ENCODE measurements around the gene ZNF468.
"Not testable (repeated sequence)": the region's sequence is repeated elsewhere in the genome, so short reads cannot be mapped to it uniquely, and the experiment has no call there.

The ZNF468 gene

GRCh38 chr19:52857378-52858191 lies at the start of gene ZNF468:
TSS of gene ZNF468 (minus strand) at chr19:52857619. CDS start at chr19:52854272, 3,347 bp downstream.
- DNase-seq (ENCODE audit: low read depth) = peak; percentile 64

DNA sequence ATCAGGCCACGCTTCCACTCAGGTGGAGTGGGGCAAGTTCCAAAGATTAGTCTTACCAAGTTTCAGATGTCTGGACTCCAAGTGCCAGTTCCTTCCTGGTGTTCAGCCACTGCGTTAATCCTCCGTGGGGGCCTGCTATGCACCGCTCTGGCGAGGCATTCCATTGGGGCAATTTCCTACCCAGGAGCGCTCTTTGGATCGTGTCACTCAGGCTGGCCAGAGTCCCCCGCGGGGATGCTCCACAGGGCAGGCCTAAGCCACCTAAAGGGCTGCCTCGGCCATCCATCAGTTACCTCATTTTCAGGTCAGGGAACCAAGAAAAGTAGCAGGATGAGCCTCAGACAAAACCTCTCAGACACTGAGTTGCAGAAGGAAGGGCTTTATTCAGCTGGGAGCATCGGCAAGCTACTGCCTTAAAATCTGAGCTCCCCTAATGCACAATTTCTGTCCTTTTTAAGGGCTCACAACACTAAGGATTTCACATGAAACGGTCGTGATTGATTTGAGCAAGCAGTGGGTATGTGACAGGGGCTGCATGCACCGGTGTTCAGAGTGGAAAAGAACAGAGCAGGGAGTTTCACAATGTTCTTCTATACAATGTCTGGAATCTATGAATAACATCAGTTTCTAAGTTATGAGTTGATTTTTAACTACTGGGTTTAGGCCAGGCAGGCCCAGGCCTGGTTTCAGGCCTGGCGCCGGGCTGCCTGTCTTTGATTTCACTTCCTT lies 46.8 kb upstream of the ZNF468 start:
- not testable (repeated sequence) for DNase-seq (ENCODE audit: low read depth)

DNA sequence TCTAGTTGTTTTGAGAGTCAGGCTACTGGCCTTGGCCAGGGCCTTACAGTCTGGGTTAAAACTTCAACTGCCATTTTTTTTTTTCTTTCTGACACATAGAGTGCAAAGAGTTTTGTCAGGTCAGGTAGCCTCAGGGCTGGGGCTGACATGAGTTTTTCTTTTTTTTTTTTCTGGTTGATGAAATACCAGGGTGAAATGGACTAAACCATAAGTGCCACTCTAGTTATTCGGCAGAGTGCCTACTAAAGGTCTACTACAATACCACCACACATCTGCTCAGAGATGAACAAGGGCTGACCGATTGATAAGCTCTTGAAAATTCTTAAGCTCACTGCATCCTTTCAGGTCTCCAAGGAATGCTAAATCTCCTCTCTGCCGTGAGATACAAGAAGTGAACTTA lies 44.4 kb upstream of the ZNF468 start:
- DNase-seq (ENCODE audit: low read depth) = no peak

- DNase-seq (ENCODE audit: low read depth) = not testable (repeated sequence)
Observed at GRCh38 chr19:52898596-52898995, 41.2 kb upstream of the ZNF468 start.

DNA sequence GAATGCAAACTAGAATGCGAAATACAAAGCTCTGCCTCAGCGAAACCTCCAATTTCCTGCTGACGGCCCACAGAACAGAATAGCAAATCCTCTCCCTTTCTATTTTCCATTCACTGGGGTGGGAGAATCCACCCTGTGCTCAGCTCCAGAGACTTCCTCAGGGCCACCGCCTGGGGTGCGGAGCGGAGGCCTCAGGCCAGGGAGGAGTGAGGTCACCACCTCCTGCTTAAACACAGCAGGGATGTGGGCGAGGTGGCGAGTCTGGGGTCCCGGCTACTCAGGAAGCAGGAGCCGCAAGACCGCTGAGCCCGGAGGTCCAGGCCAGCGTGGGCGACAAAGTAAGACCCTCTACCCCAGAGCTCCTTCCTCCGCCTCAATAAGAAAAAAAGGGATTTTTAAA lies 40.7 kb upstream of the ZNF468 start:
- DNase-seq (ENCODE audit: low read depth) = no peak

- DNase-seq (ENCODE audit: low read depth) = peak; percentile 93
Observed at GRCh38 chr19:52897138-52897935, 39.9 kb upstream of the ZNF468 start, which contains the start of gene ZNF320. TSS of gene ZNF320 (minus strand) at chr19:52897635. CDS start at chr19:52890255, 7,380 bp downstream.

GRCh38 chr19:52896431-52897137 lies 39.2 kb upstream of the ZNF468 start:
- DNase-seq (ENCODE audit: low read depth) = peak; percentile 32

DNA sequence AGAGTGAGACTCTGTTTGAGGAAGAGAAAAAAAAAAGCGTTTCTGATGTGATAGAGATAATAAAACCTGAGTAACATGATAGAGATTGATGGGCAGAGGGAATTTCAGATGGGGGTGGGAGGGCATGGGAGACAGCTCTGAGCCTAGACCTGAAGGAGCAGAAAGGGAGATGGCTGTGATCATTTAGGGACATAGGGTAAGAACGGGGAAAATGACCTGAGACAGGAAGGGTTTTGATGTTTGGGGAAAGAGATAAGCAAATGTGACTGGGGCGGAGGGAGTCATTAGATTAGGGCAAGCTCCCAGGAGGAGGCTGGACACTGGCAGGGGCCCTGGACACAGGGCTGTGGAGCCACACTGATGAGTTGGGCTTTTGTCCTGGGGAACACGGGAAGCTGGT lies 33.9 kb upstream of the ZNF468 start:
- DNase-seq (ENCODE audit: low read depth) = no peak

DNA sequence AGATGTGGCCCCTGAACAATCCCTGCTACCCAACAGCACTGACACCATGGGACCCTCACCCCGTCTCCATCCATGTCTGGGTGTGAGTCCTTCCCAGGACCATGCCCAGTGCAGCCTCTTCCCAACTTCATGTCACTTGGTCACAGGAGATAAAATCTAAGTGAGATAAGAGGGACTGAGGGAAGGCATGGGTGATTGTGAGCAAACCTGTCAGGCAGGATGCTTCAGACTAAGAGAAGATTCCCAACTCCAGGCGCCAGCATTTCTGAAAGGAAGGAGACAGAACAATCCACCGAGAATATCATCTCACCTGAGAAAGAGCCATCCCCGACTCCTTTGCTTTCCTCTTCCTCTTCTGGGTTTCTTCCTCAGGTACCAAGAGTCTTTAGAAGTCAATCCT lies 32.5 kb upstream of the ZNF468 start:
- no peak for DNase-seq (ENCODE audit: low read depth)

DNA sequence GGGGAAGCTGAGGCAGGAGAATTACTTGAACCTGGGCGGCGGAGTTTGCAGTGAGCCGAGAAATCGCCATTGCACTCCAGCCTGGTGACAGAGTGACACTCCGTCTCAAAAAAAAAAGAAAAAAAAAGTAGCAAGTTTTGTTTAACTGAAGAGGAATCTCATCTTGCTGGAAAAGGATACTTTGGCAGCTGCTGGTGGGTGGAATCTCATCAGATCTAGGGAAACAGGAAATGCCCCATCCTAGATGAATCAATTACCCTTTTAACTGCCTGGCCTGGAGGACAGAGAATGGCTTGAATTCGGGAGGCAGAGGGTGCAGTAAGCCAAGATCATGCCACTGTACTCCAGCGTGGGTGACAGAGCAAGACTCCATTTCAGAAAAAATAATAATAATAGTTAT lies 31.7 kb upstream of the ZNF468 start:
- no peak for DNase-seq (ENCODE audit: low read depth)

- DNase-seq (ENCODE audit: low read depth) = no peak
Observed at GRCh38 chr19:52880895-52881389, 23.5 kb upstream of the ZNF468 start.

GRCh38 chr19:52872996-52873395 lies 15.6 kb upstream of the ZNF468 start:
- DNase-seq (ENCODE audit: low read depth) = not testable (repeated sequence)

DNA sequence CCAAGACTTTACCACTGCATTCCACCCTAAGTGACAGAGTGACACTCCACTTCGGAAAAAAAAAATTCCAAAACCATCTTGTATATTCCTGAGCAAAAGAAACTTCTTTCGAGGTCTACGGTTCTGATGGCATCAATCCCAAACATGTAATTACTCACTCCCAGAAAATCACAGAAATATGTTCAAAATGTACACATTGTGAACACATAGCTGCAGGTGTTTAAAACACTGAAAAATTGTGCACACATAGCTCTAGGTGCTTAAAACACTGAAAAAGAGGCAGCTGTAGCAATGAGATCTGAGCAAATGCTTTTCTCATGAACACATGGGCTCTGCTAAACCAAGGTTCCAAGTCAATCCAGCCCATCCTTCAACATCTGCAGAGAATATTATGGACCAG lies 14.0 kb upstream of the ZNF468 start:
- no peak for DNase-seq (ENCODE audit: low read depth)

DNA sequence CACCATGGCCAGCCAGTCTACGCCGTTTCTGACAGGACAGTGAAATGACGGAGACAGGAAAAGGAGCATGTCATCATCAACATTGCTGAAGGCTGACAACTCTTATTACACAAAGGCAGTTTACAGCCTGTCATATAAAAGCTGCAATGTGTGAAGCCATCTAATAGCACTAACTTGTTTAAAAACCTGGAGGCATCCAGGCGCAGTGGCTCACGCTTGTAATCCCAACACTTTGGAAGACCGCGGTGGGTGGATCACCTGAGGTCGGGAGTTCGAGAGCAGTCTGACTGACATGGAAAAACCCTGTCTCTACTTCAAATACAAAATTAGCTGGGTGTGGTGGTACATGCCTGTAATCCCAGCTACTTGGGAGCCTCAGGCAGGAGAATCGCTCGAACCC lies 10.6 kb upstream of the ZNF468 start:
- not testable (repeated sequence) for DNase-seq (ENCODE audit: low read depth)

- DNase-seq (ENCODE audit: low read depth) = peak; percentile 24
Observed at GRCh38 chr19:52856540-52857377, 660 bp downstream of the ZNF468 start.

DNA sequence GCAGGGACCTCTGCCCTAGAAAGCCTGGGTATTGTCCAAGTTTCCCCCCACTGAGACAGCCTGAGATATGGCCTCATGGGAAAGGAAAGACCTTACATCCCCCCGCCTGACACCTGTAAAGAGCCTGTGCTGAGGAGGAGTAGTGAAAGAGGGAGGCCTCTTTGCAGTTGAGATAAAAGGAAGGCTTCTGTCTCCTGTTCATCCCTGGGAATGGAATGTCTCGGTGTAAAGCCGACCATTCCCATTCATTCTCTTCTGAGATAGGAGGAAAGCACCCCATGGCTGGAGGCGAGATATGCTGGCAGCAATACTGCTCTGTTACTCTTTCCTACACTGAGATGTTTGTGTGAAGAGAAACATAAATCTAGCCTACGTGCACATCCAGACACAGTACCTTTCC lies 10.1 kb downstream of the ZNF468 start:
- not testable (repeated sequence) for DNase-seq (ENCODE audit: low read depth)

GRCh38 chr19:52840825-52841465 lies 16.5 kb downstream of the ZNF468 start:
- not testable (repeated sequence) for DNase-seq (ENCODE audit: low read depth)

GRCh38 chr19:52834289-52834688 lies 23.1 kb downstream of the ZNF468 start:
- DNase-seq (ENCODE audit: low read depth) = not testable (repeated sequence)

DNA sequence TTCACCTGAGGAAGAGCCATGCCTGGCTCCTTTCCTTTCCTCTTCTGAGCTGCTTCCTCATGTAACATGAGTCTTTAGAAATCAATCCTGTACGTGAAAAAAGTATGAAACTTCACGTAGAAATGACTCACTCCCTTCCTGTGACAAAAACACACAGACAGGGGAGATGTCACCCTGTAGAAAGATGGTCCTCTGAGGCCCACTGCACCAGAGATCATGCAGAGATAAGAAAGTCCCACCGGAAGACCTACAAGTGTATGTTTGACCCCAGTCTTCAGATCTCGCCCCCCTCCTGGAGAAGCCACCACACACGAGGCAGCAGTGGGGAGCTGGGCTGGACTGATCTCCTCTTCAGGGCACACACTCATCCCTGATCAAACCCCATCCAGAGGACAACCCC lies 23.9 kb downstream of the ZNF468 start:
- peak; percentile 1 for DNase-seq (ENCODE audit: low read depth)

DNA sequence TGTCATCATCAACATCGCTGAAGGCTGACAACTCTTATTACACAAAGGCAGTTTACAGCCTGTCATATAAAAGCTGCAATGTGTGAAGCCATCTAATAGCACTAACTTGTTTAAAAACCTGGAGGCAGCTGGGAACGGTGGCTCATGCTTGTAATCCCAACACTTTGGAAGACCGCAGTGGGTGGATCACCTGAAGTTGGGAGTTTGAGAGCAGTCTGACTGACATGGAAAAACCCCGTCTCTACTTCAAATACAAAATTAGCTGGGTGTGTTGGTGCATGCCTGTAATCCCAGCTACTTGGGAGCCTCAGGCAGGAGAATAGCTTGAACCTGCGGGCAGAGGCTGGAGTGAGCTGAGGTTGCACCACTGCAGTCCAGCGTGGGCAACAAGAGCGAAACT lies 27.6 kb downstream of the ZNF468 start:
- DNase-seq (ENCODE audit: low read depth) = not testable (repeated sequence)

All from iris pigment epithelial cell (primary cell).